Left hindlimb (tissue), 1 donor: Measurements from ENCODE around the gene EID3.
"Not testable (repeated sequence)": the region's sequence is repeated elsewhere in the genome, so short reads cannot be mapped to it uniquely, and the experiment has no call there.

Experiments used
- DNase-seq: peaks from one replicate; pipeline ENCODE4 v3.0.0-alpha.2; 2018

The EID3 gene

GRCh38 chr12:104313568-104314241, 10.2 kb downstream of the EID3 start:
- DNase-seq = no peak

- no peak for DNase-seq
Observed at GRCh38 chr12:104314242-104314614, 10.7 kb downstream of the EID3 start.

DNA sequence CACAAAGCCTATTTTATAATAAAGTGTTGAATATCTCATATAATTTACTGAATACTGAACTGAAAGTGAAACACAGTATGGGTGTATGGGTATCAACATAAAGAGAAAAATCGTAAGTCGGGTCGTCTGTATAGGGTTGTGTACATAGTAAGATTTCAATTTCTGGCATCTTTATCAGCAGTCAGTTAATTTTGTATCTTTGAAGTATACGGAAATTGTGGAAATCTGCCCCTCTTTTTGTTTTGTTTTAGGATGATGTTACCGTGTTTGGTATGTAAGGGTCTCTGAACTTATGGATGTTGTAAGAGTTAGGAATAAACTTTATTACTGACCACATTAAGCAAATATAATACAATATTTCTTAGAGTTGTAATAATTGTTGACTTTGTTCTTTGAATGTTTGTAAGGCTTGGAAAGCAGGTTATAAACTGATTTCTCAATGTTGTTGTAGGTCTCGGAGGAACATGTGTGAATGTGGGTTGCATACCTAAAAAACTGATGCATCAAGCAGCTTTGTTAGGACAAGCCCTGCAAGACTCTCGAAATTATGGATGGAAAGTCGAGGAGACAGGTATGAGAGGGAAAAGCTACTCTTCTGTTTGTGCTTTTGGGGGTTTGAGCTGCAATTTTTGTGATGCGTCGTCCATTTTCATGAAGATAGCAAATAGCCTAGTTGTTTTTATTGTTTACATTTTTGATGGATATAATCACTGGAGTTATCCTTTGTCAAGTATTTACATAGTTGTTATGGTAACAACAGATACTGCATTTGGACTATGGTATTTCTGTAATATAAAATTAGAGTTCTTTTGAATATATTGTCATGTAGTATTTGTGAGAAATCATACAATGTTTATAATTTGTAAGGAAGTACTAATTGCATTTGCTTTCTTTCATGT, 12.0 kb downstream of the EID3 start:
- no peak for DNase-seq

DNA sequence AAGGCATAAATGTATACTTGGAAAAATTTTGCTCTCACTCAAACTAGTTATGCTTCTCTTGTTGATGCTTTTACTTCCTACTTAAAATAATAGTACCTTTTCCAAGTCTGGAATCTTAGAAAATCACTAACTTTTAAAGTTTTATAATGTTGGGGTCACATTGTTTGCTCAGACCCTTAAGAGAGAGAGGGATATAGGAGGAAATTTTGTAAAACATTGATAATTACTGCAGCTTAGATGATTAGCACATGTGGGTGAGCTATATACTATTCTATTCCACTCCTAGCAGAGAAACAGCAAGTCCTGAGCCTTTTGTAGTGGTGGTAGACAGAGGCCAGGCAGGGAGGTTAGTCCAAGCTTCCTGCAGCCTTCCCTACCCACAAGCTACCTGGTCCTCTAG, 13.4 kb downstream of the EID3 start:
- no peak for DNase-seq

DNA sequence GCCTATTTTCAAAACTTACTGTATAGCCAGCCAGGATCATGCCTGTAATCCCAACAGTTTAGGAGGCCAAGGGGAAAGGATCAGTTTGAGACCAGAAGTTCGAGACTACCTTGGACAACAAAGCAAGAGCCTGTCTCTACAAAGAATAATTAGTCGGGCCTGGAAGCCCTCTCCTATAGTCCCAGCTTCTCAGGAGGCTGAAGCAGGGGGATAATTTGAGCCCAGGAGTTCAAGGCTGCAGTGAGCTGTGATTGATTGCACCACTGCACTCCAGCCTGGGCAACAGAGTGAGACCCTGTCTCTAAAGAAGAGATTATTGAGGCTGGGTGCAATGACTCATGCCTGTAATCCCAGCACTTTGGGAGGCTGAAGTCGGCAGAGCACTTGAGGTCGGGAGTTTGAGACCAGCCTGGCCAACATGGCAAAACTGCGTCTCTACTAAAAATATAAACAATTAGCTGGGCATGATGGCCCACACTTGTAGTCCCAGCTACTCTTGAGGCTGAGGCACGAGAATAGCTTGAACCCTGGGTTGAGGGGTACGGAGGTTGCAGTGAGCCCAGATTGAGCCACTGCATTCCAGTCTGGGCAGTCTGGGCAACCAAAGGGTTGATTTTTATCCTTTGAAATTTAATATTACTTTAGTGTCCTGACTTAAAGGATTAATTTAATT, 14.1 kb downstream of the EID3 start:
- no peak for DNase-seq

GRCh38 chr12:104319028-104319427, 15.5 kb downstream of the EID3 start:
- DNase-seq = no peak

DNA sequence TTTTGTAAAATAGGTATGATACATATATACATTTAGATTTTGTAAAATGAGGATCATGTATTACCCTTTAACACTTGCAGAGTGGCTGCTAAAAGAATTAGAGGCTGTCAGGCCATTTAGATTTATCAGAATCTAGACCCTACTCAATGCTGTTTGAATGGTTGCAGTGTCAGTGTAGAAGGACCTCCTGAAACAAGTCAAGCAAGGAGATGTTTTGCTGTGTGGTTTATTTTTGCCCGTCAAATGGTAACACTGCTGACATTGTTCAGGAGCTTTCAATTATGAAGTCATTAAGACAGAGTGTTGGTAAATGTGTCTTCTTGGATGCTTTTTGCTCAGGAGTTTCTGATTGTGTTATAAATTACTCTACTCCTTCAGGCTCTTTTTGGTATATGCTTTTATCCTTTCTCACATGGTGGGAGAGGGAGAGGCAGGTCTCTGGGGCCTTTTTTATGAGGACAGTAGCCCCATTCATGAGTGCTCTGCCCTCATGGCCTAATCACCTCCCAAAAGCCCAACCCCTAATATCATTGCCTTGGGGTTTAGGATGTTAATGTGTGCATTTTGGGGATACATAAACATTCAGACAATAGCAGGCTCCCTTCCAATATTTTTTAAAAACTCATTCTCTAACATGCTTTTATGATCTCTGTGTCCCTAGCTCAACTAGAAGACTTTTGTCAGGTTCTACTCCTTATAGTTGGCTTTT, 16.5 kb downstream of the EID3 start:
- DNase-seq = no peak

DNA sequence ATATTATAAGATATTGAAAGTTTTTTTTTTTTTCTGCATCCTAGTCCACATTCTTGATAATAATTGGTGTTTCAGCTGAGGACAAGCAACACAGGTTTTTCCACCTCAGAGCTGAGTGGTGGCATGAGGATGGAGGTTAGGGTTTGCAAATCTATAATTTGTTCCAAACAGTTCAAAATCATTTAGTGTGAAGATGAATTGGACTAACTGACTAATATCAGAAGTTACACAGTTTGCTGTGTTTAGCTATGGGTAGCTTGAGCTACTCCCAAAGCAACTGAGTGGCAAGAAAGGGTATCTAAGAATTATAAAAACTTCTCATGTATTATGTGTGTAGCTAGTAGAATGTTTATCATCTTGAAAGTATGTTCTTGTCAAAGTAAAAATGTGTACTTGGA, 17.1 kb downstream of the EID3 start:
- no peak for DNase-seq

GRCh38 chr12:104321949-104322348, 18.4 kb downstream of the EID3 start:
- DNase-seq = no peak

DNA sequence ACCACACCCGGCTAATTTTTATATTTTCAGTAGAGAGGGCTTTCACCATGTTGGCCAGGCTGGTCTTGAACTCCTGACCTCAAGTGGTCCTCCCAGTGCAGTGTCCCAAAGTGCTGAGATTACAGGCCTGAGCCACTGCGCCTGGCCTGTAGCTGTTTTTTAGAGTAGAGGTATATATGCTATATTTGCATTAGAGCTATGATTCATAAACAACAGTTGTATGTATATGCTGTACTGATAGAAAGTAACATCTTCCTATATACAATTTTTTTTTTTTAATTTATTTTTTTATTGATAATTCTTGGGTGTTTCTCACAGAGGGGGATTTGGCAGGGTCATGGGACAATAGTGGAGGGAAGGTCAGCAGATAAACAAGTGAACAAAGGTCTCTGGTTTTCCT, 19.0 kb downstream of the EID3 start:
- not testable (repeated sequence) for DNase-seq

GRCh38 chr12:104323899-104324298, 20.4 kb downstream of the EID3 start:
- no peak for DNase-seq

GRCh38 chr12:104328278-104328677, 24.7 kb downstream of the EID3 start:
- not testable (repeated sequence) for DNase-seq

DNA sequence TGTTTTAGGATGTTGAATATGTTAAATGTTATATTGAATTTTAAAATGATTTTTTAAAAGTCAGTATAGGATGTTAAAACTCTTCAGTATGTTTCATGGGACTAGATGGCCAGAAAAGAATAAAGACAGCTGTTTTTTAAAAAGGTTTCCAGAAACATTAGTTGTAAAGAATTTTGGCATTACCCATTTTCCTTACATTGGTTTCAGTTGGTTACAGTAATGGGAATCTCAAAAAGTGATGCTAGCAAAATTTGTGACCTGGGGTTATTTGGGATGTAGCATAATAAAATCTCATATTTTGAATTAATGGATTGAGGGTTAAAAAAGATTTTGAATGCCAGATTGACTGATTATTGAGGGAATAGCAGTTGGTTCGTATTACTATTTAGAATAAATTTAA, 25.3 kb downstream of the EID3 start:
- no peak for DNase-seq

DNA sequence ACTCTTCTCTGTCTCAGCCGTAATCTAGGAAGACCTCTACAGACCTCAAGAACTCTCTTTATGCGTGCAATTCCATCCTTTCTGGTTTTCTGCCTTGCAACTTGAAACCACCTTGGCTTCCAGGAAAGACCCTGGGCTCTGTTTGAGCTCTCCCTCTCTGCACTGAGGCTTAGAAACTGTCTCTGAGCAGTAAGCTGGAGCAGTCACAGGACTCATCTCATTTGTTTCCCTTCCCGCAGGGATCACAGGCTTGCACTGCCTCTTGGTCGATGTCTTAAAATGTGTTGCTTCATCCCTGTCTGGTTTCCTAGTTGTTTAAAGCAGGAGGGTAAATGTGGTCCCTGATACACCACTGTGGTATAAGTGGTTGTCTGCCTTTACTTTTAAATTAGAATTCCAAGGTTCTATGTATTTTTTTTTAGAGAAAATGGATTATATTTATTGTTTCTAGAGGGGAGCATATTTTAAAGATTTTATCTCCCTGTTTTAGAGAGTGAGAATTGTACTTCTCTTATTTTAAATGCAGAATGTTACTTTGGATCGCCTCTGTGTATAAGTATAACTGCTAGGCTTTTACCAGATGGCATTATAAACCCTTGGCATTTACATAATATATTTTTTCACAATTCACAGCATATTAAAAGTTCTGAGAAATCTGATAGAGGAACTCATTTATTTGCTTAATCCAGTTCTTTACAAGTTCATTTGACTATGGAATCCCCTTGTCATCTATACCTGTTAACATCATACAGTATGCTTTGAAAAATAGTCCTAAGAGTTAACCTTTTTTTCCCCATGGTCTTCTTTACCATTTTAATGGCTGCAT, 26.4 kb downstream of the EID3 start:
- no peak for DNase-seq

DNA sequence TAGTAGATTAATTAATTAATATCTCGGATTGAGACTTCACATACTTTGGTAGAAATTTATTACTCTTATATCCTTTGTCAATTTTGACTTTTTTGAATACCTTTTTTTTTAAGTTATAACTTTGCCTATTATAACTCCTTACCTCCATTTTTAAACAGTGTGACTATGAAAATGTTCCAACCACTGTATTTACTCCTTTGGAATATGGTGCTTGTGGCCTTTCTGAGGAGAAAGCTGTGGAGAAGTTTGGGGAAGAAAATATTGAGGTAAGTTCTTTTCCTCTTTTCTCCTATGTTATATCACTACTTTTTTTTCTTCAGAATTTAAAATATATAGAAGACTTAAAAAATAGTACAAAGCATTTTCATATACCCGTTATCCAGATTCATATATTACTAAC, 27.8 kb downstream of the EID3 start:
- no peak for DNase-seq

- not testable (repeated sequence) for DNase-seq
Observed at GRCh38 chr12:104332273-104332672, 28.7 kb downstream of the EID3 start.

GRCh38 chr12:104333692-104334255, 30.2 kb downstream of the EID3 start:
- no peak for DNase-seq

- DNase-seq = no peak
Observed at GRCh38 chr12:104334581-104334980, 31.0 kb downstream of the EID3 start.

DNA sequence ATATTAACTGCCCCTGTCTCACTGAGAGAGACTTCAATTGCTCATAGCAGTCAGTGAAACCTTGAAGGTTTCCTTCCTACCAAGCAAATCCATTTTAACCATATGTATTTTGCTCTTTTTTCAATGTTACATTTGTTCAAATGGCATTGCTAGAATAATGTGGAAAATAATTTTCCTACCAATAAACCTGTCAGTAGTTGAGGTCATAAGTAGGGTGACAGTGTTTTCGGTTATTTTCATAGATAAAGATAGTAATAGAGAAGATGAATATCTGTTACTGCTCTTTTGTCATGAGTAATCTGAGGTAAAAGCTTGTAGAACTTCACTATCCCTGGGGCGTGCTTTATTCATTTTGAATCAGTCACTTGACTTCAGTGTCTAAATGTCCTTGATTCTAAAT, 32.6 kb downstream of the EID3 start:
- no peak for DNase-seq

DNA sequence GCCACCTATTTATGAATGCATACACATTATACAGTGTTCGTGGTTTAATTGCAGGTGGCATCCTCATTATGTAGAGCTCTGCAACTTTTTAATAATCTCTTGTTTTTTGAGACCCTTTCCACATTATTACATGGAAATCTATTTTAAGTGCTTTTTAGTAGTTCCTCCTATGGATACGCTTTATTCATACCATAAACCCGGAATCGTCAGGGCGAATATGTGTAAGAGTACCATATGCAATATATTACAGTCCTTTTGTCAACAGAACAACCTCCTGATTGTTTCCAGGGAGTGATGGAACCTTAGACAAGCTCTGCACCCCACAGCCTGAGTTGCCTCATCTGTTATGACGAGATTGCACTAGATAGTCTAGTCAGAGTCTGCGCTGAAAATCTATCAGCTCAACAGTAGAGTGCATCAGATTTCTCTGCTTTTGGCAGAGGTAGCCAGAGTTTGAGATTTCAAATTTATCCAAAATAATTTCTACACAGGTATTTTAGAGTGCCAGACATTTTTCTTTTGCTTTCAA, 33.6 kb downstream of the EID3 start:
- no peak for DNase-seq

GRCh38 chr12:104339663-104340062, 36.1 kb downstream of the EID3 start:
- no peak for DNase-seq

DNA sequence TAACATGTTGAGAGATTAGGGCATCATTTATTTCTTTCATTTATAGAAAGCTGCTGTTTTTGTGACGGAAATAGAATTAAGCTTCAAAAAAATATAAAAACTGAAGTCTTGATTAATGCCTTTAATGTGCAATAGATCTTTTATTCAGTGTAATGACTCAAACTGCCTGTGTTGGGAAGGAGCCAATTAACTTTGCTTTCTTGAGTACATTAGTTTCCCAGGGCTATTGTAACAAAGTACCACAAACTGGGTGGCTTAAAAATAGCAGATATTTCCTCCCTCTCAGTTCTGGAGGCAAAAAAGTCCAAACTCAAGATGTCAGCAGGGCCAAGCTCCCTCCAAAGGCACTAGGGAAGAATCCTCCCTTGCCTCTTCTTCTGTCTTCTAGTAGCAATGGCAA, 36.6 kb downstream of the EID3 start:
- no peak for DNase-seq
